HG03342 (cell line): Measurements from ENCODE around the gene NRROS.

ENCODE experiments used
- ATAC-seq: cut with Tn5 transposase; IDR thresholded peaks from one replicate; pipeline ENCODE4 v1.9.1; 2021; ENCODE audit warnings: mild to moderate bottlenecking, moderate library complexity; ENCODE audit not compliant: unreplicated experiment

The NRROS gene

GRCh38 chr3:196677353-196677752 lies 37.9 kb downstream of the NRROS start:
- no peak for ATAC-seq

- no peak for ATAC-seq
These were observed 38.4 kb downstream of the NRROS start for GRCh38 chr3:196677931-196678330.

- ATAC-seq = peak; percentile 86
These were observed 45.3 kb downstream of the NRROS start for GRCh38 chr3:196684548-196685407.

- no peak for ATAC-seq
These were observed 46.9 kb downstream of the NRROS start for GRCh38 chr3:196686436-196686835.

- ATAC-seq = no peak
These were observed 48.9 kb downstream of the NRROS start for GRCh38 chr3:196688349-196688748.

GRCh38 chr3:196689941-196690660 lies 50.6 kb downstream of the NRROS start:
- no peak for ATAC-seq

GRCh38 chr3:196691386-196691785 lies 51.9 kb downstream of the NRROS start:
- no peak for ATAC-seq

- no peak for ATAC-seq
These were observed 54.7 kb downstream of the NRROS start for GRCh38 chr3:196694202-196694638.

GRCh38 chr3:196694941-196695848 lies 55.7 kb downstream of the NRROS start:
- ATAC-seq = no peak

- ATAC-seq = no peak
These were observed 56.3 kb downstream of the NRROS start for GRCh38 chr3:196695849-196696226.

GRCh38 chr3:196697270-196697669 lies 57.8 kb downstream of the NRROS start:
- ATAC-seq = no peak

- no peak for ATAC-seq
These were observed 60.3 kb downstream of the NRROS start for GRCh38 chr3:196699749-196700148.

GRCh38 chr3:196700801-196701200 lies 61.3 kb downstream of the NRROS start:
- ATAC-seq = no peak

GRCh38 chr3:196706327-196706726 lies 66.8 kb downstream of the NRROS start:
- no peak for ATAC-seq

GRCh38 chr3:196706731-196707130 lies 67.2 kb downstream of the NRROS start:
- no peak for ATAC-seq

- no peak for ATAC-seq
These were observed 68.1 kb downstream of the NRROS start for GRCh38 chr3:196707566-196707965.

GRCh38 chr3:196708467-196708866 lies 69.0 kb downstream of the NRROS start:
- ATAC-seq = no peak
